Stimulated activated CD4-positive, alpha-beta T cell treated with anti-CD3 and anti-CD28 coated beads, Interleukin-1b, Interleukin-23, amount 100 ng/mL, for 4 hours (primary cell): Measurements from ENCODE around the gene MAF.

Experiments used
- DNase-seq, 2 donors: peaks; one replicate each; pipeline ENCODE4 v3.0.0-alpha.2; 2020; ENCODE audit warnings: low read depth in 2 of 2

Gene MAF

DNA sequence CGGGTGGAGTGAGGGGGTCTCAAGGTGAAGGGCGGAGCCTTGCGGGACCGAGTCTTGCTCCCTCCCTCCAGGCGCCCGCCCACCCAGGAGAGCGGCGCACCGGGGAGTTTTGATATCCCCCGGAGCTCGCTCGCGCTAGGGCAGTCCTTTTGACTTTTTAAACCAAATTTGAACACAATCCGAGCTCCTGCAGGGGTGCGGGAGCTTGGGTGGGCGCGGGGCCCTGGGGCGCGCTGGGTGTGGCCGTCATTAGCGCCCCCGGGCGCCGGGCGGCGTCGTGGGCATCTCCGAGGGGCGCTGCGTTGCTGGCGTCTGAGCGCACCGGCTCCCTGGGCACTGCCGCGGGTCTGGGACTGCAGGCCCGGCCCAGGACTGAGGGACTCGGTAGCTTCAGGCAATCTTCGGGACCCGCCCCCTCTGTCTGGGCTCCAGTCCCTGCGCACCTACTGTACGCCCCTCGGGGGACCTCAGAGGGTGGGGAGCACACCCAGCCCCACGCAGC lies 10.9 kb downstream of the MAF start:
- no peak for DNase-seq

DNA sequence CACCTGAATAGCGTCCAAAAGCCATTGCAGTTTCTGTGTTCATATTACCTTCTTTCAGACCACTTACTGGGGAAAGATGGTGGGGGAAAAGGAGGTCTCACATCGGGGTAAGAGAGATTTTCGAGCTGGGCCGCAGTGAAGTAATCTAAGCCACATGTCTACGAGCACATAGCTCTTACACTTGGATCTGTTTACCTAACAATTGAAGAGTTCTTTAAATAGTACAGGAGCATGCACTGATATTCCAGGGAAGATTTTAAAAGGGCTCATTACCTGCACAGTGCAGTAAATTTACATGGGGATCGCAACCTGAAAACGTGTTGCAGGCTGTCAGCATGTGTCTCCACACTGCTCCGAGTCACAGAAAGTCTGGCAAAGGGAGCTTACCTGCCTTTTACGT lies 12.6 kb downstream of the MAF start:
- no peak for DNase-seq

DNA sequence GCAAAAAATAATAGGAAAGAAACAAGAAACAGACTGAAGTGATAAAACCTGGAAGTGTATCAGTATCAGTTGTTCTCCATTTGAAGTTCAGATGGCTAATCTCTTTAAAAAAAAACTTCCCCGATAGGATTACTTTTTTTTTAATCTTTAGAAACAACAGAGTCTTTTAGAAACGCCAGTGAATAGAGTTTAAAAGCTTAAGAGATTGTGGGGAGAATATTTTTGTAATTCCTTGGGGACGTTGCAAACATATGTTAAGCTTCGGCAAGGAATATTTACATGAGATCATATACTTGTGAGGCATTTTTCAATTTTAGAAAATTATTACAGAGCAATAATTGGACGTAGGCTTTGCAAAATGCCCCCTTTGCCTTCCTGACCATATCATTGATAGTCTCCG lies 13.2 kb downstream of the MAF start:
- DNase-seq = no peak

DNA sequence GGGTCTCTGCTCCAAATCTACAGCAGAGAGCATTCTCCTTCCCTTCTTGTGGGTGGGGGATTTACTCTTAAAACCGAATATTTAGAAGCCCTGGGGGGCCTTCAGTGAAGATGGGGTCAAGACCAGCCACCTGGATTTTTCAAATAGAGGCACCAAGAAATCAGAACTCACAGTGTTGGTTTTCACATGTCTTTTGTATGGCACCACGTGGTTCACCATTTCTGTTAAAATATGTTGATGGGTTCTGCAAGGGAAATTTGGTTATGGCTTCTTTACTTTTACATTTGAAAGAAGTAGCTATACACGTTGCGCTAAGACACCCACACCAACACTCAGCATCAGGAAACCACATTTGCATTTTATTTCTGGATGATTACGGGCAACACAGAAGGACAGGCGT lies 17.7 kb downstream of the MAF start:
- no peak for DNase-seq

DNA sequence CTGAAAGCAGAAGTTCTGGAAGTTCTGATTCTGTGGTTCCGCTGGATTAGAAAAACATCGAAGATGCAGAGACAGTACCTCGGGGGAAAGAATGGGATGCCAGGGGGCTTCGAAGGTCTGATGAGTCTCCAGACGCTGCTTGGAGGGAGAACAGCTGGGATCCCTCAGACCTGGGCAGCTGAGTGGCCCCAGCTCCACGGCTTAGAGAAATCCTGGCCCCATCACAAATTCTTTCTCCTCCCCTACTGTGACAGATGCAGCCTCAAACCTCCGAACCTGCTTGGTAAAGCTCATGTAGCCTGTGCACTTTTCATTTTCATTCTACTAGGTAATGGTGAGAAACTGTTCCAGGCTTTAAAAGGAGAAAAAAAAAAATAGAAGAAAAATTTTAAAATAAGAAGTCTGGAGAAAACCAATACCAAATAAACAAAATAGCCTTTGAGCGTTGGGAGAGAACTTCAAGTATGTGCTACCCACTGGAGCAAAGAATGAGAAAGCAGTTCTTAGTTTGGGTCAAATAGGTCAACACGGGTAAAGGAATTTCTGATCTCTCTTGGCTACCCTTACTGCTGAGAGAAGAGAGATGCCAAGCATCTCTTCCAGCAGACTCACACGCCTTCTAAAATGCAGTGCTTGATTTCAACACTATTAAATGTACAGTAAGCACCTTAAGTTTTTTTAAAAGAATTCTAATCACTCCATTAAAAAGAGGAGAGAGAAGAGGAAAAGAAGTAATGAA lies 19.9 kb downstream of the MAF start:
- DNase-seq = no peak

DNA sequence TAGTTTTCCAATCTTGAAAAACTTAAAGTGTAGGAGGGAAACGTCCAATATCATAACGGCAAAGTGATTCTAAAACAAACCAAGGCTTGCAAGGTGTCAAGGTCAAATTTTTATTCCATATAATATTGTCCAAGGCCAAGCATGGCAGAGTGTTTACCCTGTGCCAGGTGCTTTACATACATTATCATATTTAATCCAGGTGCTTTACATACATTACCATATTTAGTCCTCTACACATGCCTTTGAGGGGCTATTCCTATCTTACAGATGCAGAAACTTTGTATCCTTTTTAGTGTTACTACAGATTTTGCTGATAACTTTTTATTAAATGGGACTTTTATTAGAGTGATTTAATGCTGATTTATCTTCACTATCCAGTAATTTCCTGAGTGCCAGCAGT lies 23.9 kb downstream of the MAF start:
- DNase-seq = no peak

DNA sequence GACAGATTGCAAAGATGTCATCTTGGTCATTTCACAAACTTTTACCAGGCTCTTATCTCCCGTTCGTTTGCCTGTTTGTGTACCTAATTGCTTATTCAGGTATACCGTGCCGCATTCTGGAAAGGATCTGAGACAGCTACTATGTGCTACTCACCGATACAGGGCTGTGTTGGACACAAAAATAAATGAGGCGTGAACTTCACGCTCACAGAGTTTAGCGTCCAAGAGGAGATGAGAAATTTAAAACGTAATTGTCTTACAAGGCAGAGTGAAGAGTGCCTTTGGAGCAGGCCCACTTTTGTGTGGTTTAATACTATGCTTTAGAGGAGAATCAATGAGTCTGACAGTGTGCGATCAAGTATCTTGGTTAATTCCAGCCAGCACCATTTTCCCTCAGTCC lies 26.7 kb downstream of the MAF start:
- DNase-seq = no peak

DNA sequence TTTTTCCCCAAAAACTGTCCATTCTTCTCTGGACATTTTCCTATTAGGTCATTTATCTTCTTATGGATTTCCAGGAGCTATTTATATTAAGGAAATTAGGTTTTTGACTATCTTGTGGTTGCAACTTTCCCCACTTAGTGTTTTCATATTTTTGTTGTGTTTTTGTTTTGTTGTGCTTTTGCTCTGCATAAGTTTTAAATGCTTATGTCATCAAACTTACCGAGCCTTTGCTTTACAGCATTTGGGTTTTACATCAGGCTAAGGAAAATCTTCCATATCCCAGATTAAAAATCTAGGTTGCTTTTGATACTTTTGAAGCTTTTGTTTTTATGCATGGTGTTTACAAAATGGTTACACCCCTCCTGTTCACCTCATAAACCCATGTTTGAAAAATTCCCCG lies 27.5 kb downstream of the MAF start:
- no peak for DNase-seq

DNA sequence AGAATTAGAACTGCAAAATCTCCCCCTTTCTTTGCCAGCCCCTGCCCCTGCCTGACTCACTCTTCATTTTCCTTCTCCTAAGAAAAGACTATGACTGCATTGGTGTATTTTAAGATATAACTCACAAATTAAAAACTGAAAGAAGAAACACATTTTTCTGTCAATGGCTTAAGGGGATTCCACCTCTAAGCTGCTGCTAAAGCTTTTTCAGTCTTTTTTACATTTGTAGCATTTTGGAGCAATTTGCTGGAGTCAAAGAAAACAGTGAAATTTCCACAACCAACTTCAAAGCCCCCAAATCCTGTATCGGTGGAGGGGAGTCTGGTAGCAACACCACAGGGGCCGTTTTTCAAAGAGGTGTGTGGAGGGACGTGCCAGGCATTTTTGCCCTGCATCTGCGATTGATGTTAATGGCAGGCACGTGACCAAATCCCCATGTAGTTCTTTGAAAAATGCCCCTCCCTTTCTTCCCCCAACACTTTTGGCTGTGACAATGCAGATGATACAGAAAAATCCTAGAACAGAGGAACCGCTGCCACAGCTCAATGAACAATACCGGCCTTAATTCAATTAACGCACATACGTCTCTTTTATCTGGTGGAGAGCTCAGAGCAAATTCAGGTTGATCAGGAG lies 28.5 kb downstream of the MAF start:
- no peak for DNase-seq

DNA sequence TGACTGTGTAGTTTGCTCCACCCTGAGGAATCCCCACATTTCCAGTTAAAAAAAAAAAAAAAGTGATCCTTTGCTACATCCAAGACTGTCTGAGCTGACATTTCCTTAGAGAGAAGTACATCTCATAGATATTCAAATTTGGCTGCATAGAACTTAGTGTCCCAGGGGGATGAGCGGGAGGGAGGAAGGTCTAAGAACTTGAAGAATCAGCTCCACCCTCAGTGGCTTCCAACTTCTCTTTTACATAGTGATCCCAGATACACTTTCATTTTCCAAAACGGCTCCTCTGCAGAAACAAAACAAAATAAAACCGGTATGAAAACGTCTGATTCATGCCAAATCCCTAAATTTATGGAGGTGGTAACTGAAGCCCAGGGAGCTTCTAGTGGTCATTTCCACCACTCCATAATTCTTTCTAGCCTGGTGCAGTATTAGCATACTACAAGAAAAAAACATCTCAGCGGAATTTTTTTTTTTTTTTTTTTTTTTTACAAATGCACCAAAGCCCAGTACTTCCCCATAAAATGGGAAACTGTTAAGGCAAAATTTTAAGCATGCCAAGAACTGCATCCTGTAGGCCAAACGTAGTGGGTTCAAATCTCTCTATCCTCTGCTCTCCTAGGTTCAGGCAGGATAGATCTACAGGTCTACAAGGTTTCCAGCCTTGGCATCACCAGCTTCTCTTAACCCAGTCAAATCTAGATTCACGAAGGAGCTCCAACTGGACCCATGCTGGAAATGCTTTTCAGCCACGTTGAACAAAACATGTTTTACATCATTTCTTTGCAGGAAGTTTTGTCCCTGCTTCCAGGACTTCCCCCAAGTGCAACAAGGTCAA lies 29.3 kb downstream of the MAF start:
- no peak for DNase-seq

DNA sequence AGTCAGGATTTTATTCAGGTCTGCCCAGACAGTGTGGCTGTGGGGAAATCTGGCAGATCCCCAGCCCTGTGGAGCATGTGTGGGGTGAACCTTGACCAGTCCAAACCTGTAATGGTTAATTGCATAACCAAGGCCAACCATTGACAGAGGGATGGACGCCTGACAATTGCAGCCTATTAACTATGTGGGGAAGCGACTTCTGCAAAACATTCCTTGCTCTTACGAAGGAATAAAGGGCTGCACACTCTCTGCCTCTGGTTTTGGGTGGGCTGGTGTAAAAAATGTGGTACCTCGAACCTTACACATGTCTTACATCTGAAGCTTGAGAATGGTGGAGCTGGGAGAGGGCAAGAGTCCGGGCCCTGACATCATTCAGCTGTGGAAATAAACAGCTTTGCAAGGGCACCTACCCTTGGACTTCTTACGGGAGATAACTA lies 35.8 kb downstream of the MAF start:
- DNase-seq = no peak

DNA sequence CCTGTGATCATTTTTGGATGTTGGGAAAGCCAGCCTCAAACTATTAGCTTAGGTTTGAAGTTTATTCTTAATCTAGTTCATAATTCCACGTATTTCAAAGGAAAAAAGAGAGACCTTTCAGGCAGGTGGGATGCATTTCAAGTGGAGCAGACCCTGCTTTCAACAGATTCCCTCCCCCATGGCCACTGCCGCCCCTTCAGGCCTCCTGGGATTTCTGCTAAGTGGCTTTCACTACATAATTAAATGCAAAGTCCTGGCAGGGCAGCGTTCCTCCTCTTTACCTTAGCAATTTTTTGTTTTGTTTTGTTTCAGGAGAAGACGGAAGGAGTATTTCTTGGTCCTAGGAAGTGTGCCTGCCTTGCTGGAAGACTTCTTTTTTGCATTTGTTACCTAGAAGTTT lies 36.6 kb downstream of the MAF start:
- DNase-seq = no peak

DNA sequence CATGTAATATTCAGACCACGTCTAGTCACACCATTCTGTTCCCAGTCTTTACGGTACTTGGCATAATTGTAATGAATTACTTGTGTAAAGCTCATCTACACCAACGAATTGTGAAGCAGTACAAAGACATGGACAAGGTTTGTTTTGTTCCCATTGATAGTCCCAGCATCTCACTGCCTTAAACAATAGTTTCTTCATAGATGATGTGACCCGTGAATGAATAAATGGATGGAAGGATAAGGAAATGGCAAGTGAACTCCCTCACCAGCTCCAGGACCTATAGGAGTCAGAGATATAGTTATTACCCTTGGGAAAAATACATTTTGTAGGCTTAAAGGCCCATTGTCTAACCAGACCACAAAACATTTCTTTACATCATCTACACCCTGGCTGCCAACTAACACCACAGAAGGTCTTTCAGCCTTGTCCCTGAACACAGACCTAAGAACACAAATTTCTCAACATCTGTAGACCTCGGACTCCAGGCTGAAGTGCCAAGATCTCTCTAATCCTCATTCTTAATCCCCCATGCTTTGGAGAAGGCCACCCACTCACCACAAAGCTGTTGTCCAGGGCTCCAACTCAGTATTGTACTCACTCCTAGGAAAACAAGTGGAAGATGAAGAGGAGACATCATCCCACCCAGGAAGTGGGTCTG lies 38.2 kb downstream of the MAF start:
- DNase-seq = no peak

DNA sequence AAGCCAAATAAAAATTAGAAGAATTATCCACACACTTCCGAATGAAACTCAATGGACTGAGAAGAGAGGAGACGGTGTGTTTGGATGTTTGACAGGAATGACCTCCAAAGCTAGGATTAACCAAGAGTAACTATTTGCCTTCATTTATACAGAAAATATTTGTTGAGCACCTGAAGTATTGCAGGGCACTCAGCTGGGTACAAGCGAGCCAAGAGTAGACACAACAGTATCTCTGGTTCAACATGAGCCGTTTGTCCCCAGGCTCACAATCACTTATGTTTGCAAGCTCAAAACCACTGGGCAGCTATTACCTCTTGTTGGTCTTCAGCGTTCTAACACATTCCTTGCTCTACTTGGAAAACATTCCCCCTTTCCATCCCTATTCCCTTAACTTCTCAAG lies 38.8 kb downstream of the MAF start:
- no peak for DNase-seq

DNA sequence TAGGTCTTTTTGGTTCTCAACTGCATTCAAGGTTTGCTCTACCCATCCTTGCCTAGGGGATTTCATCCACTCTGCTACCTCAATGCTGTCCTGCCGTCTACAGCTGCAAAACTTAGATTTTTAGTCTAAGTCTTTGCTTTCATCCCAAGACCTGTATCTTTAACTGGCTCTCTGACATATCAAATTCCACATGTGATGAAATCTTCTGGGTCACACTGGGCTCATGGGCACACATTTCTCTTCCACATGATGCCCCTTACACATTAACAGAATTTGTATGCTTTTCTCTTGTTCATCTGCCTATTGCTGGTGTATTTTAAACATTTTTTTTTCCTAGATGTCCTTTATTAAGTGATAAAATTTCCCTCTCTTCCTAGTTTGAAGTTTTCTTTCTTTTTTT lies 39.6 kb downstream of the MAF start:
- DNase-seq = no peak

DNA sequence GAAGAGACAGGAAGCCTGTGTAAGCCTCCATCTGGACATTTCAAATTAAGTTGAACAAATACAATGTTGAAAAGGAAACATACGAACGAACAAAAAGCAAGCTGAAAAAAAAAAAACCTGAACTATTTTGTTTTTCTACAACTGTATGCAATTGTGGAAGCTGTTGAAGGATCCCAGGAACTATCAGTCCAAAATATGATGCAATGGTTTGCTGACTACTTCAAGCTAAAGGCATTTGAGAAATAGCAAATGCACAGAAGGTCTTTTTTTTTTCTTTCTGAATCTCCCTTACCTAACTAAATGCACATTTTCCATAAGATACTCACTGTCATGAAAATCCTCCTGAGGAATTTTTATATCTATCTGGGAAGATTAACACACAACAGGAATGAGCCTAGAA lies 40.2 kb downstream of the MAF start:
- no peak for DNase-seq

DNA sequence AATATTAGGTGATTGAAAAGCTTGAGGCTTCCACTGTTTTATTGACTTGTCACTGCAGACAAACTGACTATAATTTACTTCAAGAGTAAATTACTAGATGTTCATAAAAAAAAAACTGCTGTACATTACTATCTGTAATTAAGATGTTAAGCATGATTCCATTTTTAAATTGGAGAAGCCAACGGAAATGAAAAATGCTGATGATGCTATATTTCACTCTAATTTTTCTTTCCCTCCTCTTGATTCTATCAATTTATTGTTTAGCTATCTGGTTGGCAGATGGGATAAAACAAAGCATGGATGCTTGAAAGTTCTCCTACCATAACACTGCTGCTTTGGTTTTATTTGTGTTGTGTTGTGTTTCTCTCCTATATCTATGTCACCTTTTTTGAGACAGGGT lies 41.0 kb downstream of the MAF start:
- no peak for DNase-seq

DNA sequence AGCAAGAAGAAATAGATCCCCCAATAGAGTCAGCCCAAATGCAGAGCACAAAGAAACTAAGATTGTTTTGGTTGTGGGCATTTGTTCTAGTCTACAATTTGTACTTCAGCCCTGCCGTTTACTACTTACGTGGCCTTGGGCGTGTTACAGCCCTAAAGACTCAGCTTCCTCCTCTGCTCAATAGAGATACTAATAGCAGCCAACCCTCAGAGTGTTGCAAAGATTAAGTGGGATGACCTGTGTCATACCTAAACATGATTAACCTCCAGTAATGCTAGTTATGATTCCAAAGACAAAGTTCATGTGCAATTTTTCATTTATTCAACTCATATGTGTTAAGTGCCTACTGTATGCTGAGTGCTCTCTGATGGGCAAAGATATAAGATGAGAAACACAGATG lies 43.1 kb downstream of the MAF start:
- DNase-seq = no peak

DNA sequence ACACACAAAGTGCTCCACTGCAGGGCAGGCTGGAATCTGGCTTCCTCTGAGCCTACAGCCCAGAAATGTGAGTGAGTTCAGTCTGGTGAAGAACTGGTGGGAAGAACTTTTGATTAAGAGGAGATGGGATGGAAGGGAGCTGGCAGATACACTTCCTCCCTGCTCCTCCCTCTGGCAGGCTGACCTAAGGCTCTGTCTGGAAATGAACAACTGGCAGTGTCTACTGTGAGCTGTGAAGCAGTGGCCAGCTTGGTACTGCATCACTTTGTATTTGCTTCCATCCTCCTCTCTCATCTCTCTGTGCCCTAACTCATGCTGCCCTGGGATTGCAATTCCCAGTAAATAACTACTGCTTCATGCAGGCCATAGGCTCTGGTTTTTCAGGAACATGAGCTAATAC lies 45.6 kb downstream of the MAF start:
- DNase-seq = no peak

DNA sequence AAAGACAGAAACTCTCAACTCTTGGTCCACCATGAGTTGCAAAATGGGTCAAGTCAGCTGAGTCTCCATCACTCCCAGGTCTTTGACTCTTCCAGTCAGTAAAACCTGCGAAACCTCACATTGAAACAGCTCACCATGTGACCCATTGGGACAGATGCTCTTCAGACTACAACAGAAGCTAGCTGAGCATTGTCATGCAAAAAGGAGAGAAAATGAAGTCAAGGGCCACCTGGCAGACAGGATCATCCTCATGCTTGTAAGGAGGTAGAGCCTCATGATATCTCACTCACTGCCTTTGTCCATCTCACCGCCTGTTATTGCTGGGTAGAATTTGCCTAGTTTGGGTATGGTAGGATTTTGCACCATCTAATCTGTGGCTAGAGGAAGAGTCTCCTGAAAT lies 50.2 kb downstream of the MAF start:
- no peak for DNase-seq

DNA sequence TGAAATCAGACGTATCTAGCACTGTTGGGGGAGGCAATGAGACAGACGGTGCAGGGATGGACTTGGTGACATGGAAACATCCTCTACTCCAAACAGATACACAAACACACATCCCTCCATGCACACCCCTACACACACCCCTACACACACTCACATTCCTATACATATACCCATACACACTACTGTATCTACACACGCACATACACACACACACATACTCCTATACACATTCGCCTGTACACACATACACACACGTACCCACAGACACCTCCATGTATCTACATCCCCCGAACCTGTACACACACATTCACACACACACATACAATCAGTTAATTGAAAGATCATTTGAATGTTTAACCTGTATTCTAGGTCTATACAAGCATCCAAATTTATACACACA lies 53.5 kb downstream of the MAF start:
- DNase-seq = no peak
